GM19395 (cell line): ENCODE measurements around the gene EEF1B2.
"Not testable (repeated sequence)": the region's sequence is repeated elsewhere in the genome, so short reads cannot be mapped to it uniquely, and the experiment has no call there.

Experiments used
- ATAC-seq: cut with Tn5 transposase; IDR thresholded peaks from one replicate; pipeline ENCODE4 v1.9.1; 2021; ENCODE audit warnings: mild to moderate bottlenecking, moderate library complexity; ENCODE audit not compliant: unreplicated experiment

EEF1B2 gene

GRCh38 chr2:206159346-206160124 lies at the start of gene EEF1B2, which contains the start of gene NDUFS1:
EEF1B2 (plus strand) TSS chr2:206159895; CDS start chr2:206159980, 85 bp downstream.
NDUFS1 (minus strand) TSS chr2:206159444; CDS start chr2:206153678, 5,766 bp downstream.
- ATAC-seq: peak; percentile 90

- no peak for ATAC-seq
Measured at GRCh38 chr2:206112108-206112507, 47.6 kb upstream of the EEF1B2 start.

GRCh38 chr2:206112846-206113547 lies 46.7 kb upstream of the EEF1B2 start:
- no peak for ATAC-seq

GRCh38 chr2:206115026-206115578 lies 44.6 kb upstream of the EEF1B2 start:
- no peak for ATAC-seq

- no peak for ATAC-seq
Measured at GRCh38 chr2:206116278-206116677, 43.4 kb upstream of the EEF1B2 start.

GRCh38 chr2:206122569-206122968 lies 37.1 kb upstream of the EEF1B2 start:
- ATAC-seq: not testable (repeated sequence)

GRCh38 chr2:206125901-206126300 lies 33.8 kb upstream of the EEF1B2 start:
- no peak for ATAC-seq

GRCh38 chr2:206127656-206128055 lies 32.0 kb upstream of the EEF1B2 start:
- ATAC-seq: no peak

- no peak for ATAC-seq
Measured at GRCh38 chr2:206143451-206143850, 16.2 kb upstream of the EEF1B2 start.

- no peak for ATAC-seq
Measured at GRCh38 chr2:206144383-206144782, 15.3 kb upstream of the EEF1B2 start.

- ATAC-seq: no peak
Measured at GRCh38 chr2:206145665-206146064, 14.0 kb upstream of the EEF1B2 start.

GRCh38 chr2:206149330-206149729 lies 10.4 kb upstream of the EEF1B2 start:
- no peak for ATAC-seq

GRCh38 chr2:206150168-206150567 lies 9.5 kb upstream of the EEF1B2 start:
- ATAC-seq: no peak

- no peak for ATAC-seq
Measured at GRCh38 chr2:206150631-206151030, 9.1 kb upstream of the EEF1B2 start.

GRCh38 chr2:206154197-206154596 lies 5.5 kb upstream of the EEF1B2 start:
- ATAC-seq: no peak

GRCh38 chr2:206157014-206157413 lies 2.7 kb upstream of the EEF1B2 start:
- not testable (repeated sequence) for ATAC-seq

- ATAC-seq: peak; percentile 20
Measured at GRCh38 chr2:206158563-206159345, 941 bp upstream of the EEF1B2 start.

- ATAC-seq: peak; percentile 48
Measured at GRCh38 chr2:206160125-206160806, 571 bp downstream of the EEF1B2 start.

- ATAC-seq: no peak
Measured at GRCh38 chr2:206160807-206161179, 1.1 kb downstream of the EEF1B2 start.

- ATAC-seq: not testable (repeated sequence)
Measured at GRCh38 chr2:206162401-206162800, 2.7 kb downstream of the EEF1B2 start.
